Heart left ventricle (tissue), 16 donors: ENCODE results near the gene SLC4A1AP. TPM values are rescaled to one million over a fixed set of nuclear protein-coding genes. Genes with fewer than 3 reads are reported as not detected.
A peak's percentile ranks its signal among the peaks of the same experiment; 100 is the strongest.

ENCODE experiments used
- ATAC-seq, 4 donors: fragments of 200-7000 bp; cut with Tn5 transposase; one replicate each; pipeline ENCODE4 v1.9.1; 2020 to 2022; ENCODE audit warnings: moderate library complexity in 4 of 4, mild to moderate bottlenecking in 3 of 4, moderate number of reproducible peaks in 1 of 4
- DNase-seq, 5 donors: peaks; one replicate each; pipeline ENCODE4 v3.0.0-alpha.2; 2020
- H3K27ac ChIP-seq, 12 donors: fragments of 200-600 bp; sonication (generic) in 4 of 12; one replicate each; pipeline versions ENCODE4 v1.5.0 to v1.8.0; 2016 to 2022; ENCODE audit warnings: mild to moderate bottlenecking in 2 of 12
- H3K27me3 ChIP-seq, 9 donors: fragments of 200-600 bp; sonication (generic) in 2 of 9; one replicate each; pipeline versions ENCODE4 v1.5.1 to v1.8.0; 2016 to 2022; ENCODE audit warnings: mild to moderate bottlenecking in 3 of 9
- H3K36me3 ChIP-seq, 9 donors: fragments of 200-600 bp; sonication (generic) in 2 of 9; one replicate each; pipeline versions ENCODE4 v1.5.0 to v1.8.0; 2018 to 2022; ENCODE audit warnings: mild to moderate bottlenecking in 2 of 9
- H3K4me1 ChIP-seq, 12 donors: fragments of 200-600 bp; sonication (generic) in 4 of 12; one replicate each; pipeline versions ENCODE4 v1.5.0 to v1.8.0; 2016 to 2022; ENCODE audit warnings: mild to moderate bottlenecking in 3 of 12
- H3K4me3 ChIP-seq, 12 donors: fragments of 200-600 bp; sonication (generic) in 4 of 12; one replicate each; pipeline versions ENCODE4 v1.5.0 to v1.8.0; 2017 to 2022; ENCODE audit warnings: mild to moderate bottlenecking in 9 of 12, moderate library complexity in 4 of 12
- H3K9me3 ChIP-seq, 12 donors: fragments of 200-600 bp; sonication (generic) in 4 of 12; one replicate each; pipeline versions ENCODE4 v1.5.0 to v1.8.0; 2016 to 2022; ENCODE audit warnings: mild to moderate bottlenecking in 1 of 12
- CTCF ChIP-seq, 12 donors: fragments of 200-600 bp; sonication (generic) in 4 of 12; IDR thresholded peaks; one replicate each; pipeline versions ENCODE4 v1.5.0 to v1.8.0; 2018 to 2022; ENCODE audit warnings: antibody characterized with exemption in 12 of 12, mild to moderate bottlenecking in 5 of 12
- POLR2A ChIP-seq, 2 donors: fragments of 450-650 bp; IDR thresholded peaks; one replicate each; pipeline ENCODE4 v1.6.1; 2017; ENCODE audit warnings: antibody characterized with exemption in 2 of 2, mild to moderate bottlenecking in 2 of 2, moderate library complexity in 2 of 2
- WGBS, 4 donors: extraction: QIAGEN DNeasy Blood & Tissue Kit in 2 of 4; methylation state at CpG; one replicate each; pipeline versions ENCODE4 v1.1.5 to v1.1.7; 2013 to 2018; 5-methylcytosine and 5-hydroxymethylcytosine counted together
- intact Hi-C, 10 donors: fragments of 100-400 bp; cut with DNase I; formaldehyde crosslinking; loops; one replicate each; pipeline versions ENCODE4 v1.11.1 to v1.14.2; 2022
- long read RNA-seq, 3 donors: library from polyadenylated mRNA; unstranded; transcript quantifications; one replicate each; pipeline ENCODE4 v2.0.0, GENCODE V29; 2020 to 2021
- polyA plus RNA-seq, 2 donors: library from polyadenylated mRNA; stranded (reverse); fragments of 200-250 nt; gene quantifications; one replicate each; pipeline ENCODE4 v1.2.3, GENCODE V29; 2013
- total RNA-seq, 9 donors: library from RNA; depleted of rRNA in 2 of 9; stranded (reverse); fragments of >200 nt in 2 of 9; fragmentation: NEBNext Ultra II Directional in 3 of 9; extraction: Animal tissue kit (Norgen Biotek cat#: 25700) in 3 of 9; gene quantifications; one replicate each; pipeline versions ENCODE4 v1.1.0 to v1.2.4, GENCODE V29; 2016 to 2023
- donor health status: ischemic (EF 13 %, LVEDD 7.1; RV severe dilation, severe dysfunction).
- donor health status: healthy with polysubstance abuse.
- donor health status: DM: no; HTN: yes; CAD: no.
- donor health status: DM: no; HTN: no; CAD: no.
- donor health status: ischemic (EF 25% LVEDD 6.9; RV normal size, moderate dysfunction).
- donor health status: ischemic (EF 25% LVEDD 5.7; RV mildly dilated, moderate dysfunction).
- donor health status: healthy.
- donor health status: DM: yes; HTN: yes; CAD: no.
- donor health status: ischemic (EF 35%, LVEDD 5.7; RV mildly dilated, moderate dysfunction).
- donor health status: nonischemic (EF 11% LVEDD 7.7; RV severe dilation, severe dysfunction).
- donor health status: DM: yes; HTN: yes; CAD: no.
- donor health status: PGD.
- donor health status: ischemic (EF 29% LVEDD 5.4; RV normal size, mild dysfunction).
- donor health status: nonischemic (EF 23%, LVEDD 6.1; RV moderate dilation, normal function).

SLC4A1AP gene
- 10 to 100 TPM; 19.2 to 25.6 (median 22.4) TPM for total RNA-seq
- polyA plus RNA-seq = 10 to 100 TPM; 14.9 to 27.8 TPM
- long read RNA-seq, donor 1, transcript SLC4A1AP-201 (14 exons, 2,959 nt) = major isoform, 31 of 61 reads
- long read RNA-seq, donor 1, partial matches to known transcripts = 29 of 61 reads
- long read RNA-seq, donor 1, other reads (novel, unspliced or antisense) = 1 of 61 reads
- long read RNA-seq, donor 2, transcript SLC4A1AP-201 (14 exons, 2,959 nt) = major isoform, 32 of 154 reads
- long read RNA-seq, donor 2, partial matches to known transcripts = 112 of 154 reads
- long read RNA-seq, donor 2, other reads (novel, unspliced or antisense) = 10 of 154 reads
- long read RNA-seq, donor 3, transcript SLC4A1AP-201 (14 exons, 2,959 nt) = major isoform, 17 of 42 reads
- long read RNA-seq, donor 3, partial matches to known transcripts = 22 of 42 reads
- long read RNA-seq, donor 3, other reads (novel, unspliced or antisense) = 3 of 42 reads

- intact Hi-C loops = no loop called here
Measured at GRCh38 chr2:27663285-27664153, at the start of gene SLC4A1AP, which contains the start of gene SUPT7L. Gene SLC4A1AP, plus strand, starts transcription at chr2:27663889. Its CDS starts 26 bp downstream, at chr2:27663915. Gene SUPT7L, minus strand, starts transcription at chr2:27663614. Its CDS starts 1,422 bp downstream, at chr2:27662192.

GRCh38 chr2:27613985-27614384 lies 49.7 kb upstream of the SLC4A1AP start:
- Histone ChIP-seq H3K27ac (no peak overlapping the region), H3K9me3 (no peaks in the 10 kb centered on the region), H3K4me1 (no peaks in the 10 kb centered on the region), H3K27me3 (no peaks in the 10 kb centered on the region), H3K4me3 (no peak overlapping the region), H3K36me3 (peaks cover 0 to 100% (median 78%) of the 10 kb centered on the region in 9 donors)
- TF ChIP-seq CTCF (IDR thresholded peaks at IDR 0.05) = no peak
- TF ChIP-seq POLR2A (IDR thresholded peaks at IDR 0.05) = no peak
- 94 to 100% (median 98%) methylated on average over 2 of the region's 2 CpGs for WGBS, 4 donors
- DNase-seq = no peak
- ATAC-seq = no peak
- intact Hi-C loops = no loop called here

More at GRCh38 chr2:27663285-27664153, at the start of gene SLC4A1AP, which contains the start of gene SUPT7L:
- ATAC-seq = peak; percentile 89 to 91 (median 90)
- TF ChIP-seq POLR2A (IDR thresholded peaks at IDR 0.05) = peak in 1 of 2 donors; percentile 19
- peak in 1 of 12 donors; percentile 15 for TF ChIP-seq CTCF (IDR thresholded peaks at IDR 0.05)
- 0% methylated on average over 53 to 56 of the region's 56 CpGs for WGBS, 4 donors
- Histone ChIP-seq H3K9me3 (no peaks in the 10 kb centered on the region), H3K4me3 (peak within 1 kb of the TSS; percentile 66 to 94 (median 86)), H3K27me3 (no peaks in the 10 kb centered on the region), H3K27ac (peak within 1 kb of the TSS; percentile 83 to 95 (median 92)), H3K4me1 (peaks cover 0 to 42% (median 27%) of the 10 kb centered on the region in 12 donors), H3K36me3 (peaks cover 0 to 69% (median 57%) of the 10 kb centered on the region in 9 donors)
- peak; percentile 67 to 86 (median 71) for DNase-seq

- no peaks in the 10 kb centered on the region for H3K9me3 ChIP-seq
- ATAC-seq (no peak), DNase-seq (no peak)
- H3K4me1 ChIP-seq = no peaks in the 10 kb centered on the region
- TF ChIP-seq POLR2A (IDR thresholded peaks at IDR 0.05) = no peak
- no peak for TF ChIP-seq CTCF (IDR thresholded peaks at IDR 0.05)
- intact Hi-C loops = no loop called here
- no peaks in the 10 kb centered on the region for H3K27me3 ChIP-seq
- H3K4me3 ChIP-seq = no peak overlapping the region
- H3K27ac ChIP-seq = no peak overlapping the region
- 94 to 99% (median 98%) methylated on average over 3 of the region's 3 CpGs for WGBS, 4 donors
- peaks cover 0 to 100% (median 80%) of the 10 kb centered on the region in 9 donors for H3K36me3 ChIP-seq
Measured at GRCh38 chr2:27615316-27615715, 48.4 kb upstream of the SLC4A1AP start.
